K562 (cell line): ENCODE data around the gene REX1BD. TPM values are rescaled to one million over a fixed set of nuclear protein-coding genes. Genes with fewer than 3 reads are reported as not detected.
A peak's percentile ranks its signal among the peaks of the same experiment; 100 is the strongest.

Experiments used
- ATAC-seq: fragments of 200-7000 bp; cut with Tn5 transposase; 3 replicates; pipeline ENCODE4 v1.9.1; 2020; ENCODE audit warnings: moderate library complexity
- BruUV-seq: library from RNA; stranded (reverse); fragments of 400-500 nt; replicated peaks from 2 replicates; lab custom pipeline; 2021; lab: Mats Ljungman, UMichigan
- CTCF ChIA-PET: fragments of 300-600 bp; formaldehyde crosslinking; extraction: SDS; loops from one replicate; lab custom pipeline; 2021; ENCODE audit warnings: low intra/inter-chr PET ratio; lab: Yijun Ruan, JAX
- POLR2A ChIA-PET: fragments of 300-600, 350-650 bp; sonication (Branson Sonifier 250); formaldehyde crosslinking; extraction: SDS; loops from one replicate; lab custom pipeline; 2021; ENCODE audit warnings: antibody characterized with exemption, inconsistent platforms; lab: Yijun Ruan, JAX
- DNase-seq, 4 experiments: peaks; one replicate each; pipeline versions ENCODE4 v3.0.0 to v3.0.0-alpha.2; 2011 to 2018; ENCODE audit warnings: low spot score in 3 of 4, mixed read lengths in 3 of 4; ENCODE audit errors: extremely low read depth in 1 of 4
- FAIRE-seq: peaks from 2 replicates; lab custom pipeline; 2011; peaks lifted over from hg19 to GRCh38; lab: Jason Lieb, UNC
- H2AFZ ChIP-seq: 2 replicates; pipeline ENCODE4 v1.6.0; 2011; ENCODE audit warnings: low read depth, low read length, control low read depth, inconsistent platforms
- H3K27ac ChIP-seq: fragments of 200-600 bp; 3 replicates; pipeline ENCODE4 v1.8.0; 2011; ENCODE audit warnings: low read depth, mild to moderate bottlenecking, control low read depth, inconsistent platforms, low read length, moderate library complexity, mixed read lengths; ENCODE audit errors: extremely low read depth
- H3K27me3 ChIP-seq, 2 experiments: fragments of 300-600 bp in 1 of 2; 2 replicates in 1 of 2; 3 replicates in 1 of 2; pipeline versions ENCODE4 v1.6.0 to v1.8.0; 2011; ENCODE audit warnings: inconsistent platforms in 2 of 2, low read length in 2 of 2, mild to moderate bottlenecking in 1 of 2, mixed read lengths in 1 of 2, moderate library complexity in 1 of 2; ENCODE audit not compliant: control insufficient read depth in 2 of 2, insufficient read depth in 2 of 2
- H3K36me3 ChIP-seq: fragments of 300-600 bp; 3 replicates; pipeline ENCODE4 v1.8.0; 2011; ENCODE audit warnings: mild to moderate bottlenecking, low read length, inconsistent platforms; ENCODE audit not compliant: control insufficient read depth, insufficient read depth
- H3K4me1 ChIP-seq, 2 experiments: fragments of 200-600 bp in 1 of 2; replicated peaks in 1 of 2; 2 replicates in 1 of 2; 3 replicates in 1 of 2; pipeline versions ENCODE4 v1.5.1 to v1.8.0; 2011; ENCODE audit warnings: inconsistent platforms in 2 of 2, low read length in 2 of 2, mild to moderate bottlenecking in 1 of 2, mixed read lengths in 1 of 2, moderate library complexity in 1 of 2; ENCODE audit not compliant: control insufficient read depth in 2 of 2, insufficient read depth in 2 of 2
- H3K4me2 ChIP-seq: 2 replicates; pipeline ENCODE4 v1.6.1; 2011; ENCODE audit warnings: low read length, control low read depth, inconsistent platforms, mixed read lengths; ENCODE audit not compliant: insufficient read depth
- H3K4me3 ChIP-seq: fragments of 200-600 bp; sonication (generic), shearing (Covaris generic); 2 replicates; pipeline ENCODE4 v1.5.1; 2016; ENCODE audit warnings: control low read depth, inconsistent platforms
- H3K79me2 ChIP-seq: fragments of 200-600 bp; 3 replicates; pipeline ENCODE4 v1.8.0; 2011; ENCODE audit warnings: low read length, inconsistent platforms; ENCODE audit not compliant: control insufficient read depth, insufficient read depth
- H3K9ac ChIP-seq, 2 experiments: 2 replicates each; pipeline versions ENCODE4 v1.6.0 to v1.6.1; 2011; ENCODE audit warnings: low read depth in 2 of 2, low read length in 2 of 2, control low read depth in 1 of 2, inconsistent platforms in 1 of 2, mild to moderate bottlenecking in 1 of 2, mixed read lengths in 1 of 2; ENCODE audit not compliant: insufficient read depth in 1 of 2
- H3K9me1 ChIP-seq: one replicate; pipeline ENCODE4 v1.6.0; 2011; ENCODE audit warnings: inconsistent platforms, mild to moderate bottlenecking, low read length, moderate library complexity; ENCODE audit not compliant: control insufficient read depth, insufficient read depth
- H3K9me3 ChIP-seq: replicated peaks from 2 replicates; pipeline ENCODE4 v1.5.1; 2011; ENCODE audit warnings: low read depth, low read length, inconsistent platforms; ENCODE audit not compliant: control insufficient read depth, insufficient read depth
- H4K20me1 ChIP-seq: replicated peaks from 2 replicates; pipeline ENCODE4 v1.6.1; 2011; ENCODE audit warnings: low read length, inconsistent platforms, mixed read lengths; ENCODE audit not compliant: control insufficient read depth, insufficient read depth
- ARID1B ChIP-seq: fragments of 450-650 bp; IDR thresholded peaks from 2 replicates; pipeline ENCODE4 v1.6.1; 2016; ENCODE audit warnings: antibody characterized with exemption, mild to moderate bottlenecking, inconsistent platforms
- BCOR ChIP-seq: fragments of 450-650 bp; IDR thresholded peaks from 2 replicates; pipeline ENCODE4 v1.6.1; 2016
- ELF4 ChIP-seq: fragments of 450-650 bp; formaldehyde crosslinking; IDR thresholded peaks from 2 replicates; pipeline ENCODE4 v1.4.0; 2022; ENCODE audit warnings: missing genetic modification characterization
- FOXP1 ChIP-seq: sonication (generic); formaldehyde crosslinking; IDR thresholded peaks from 2 replicates; pipeline ENCODE4 v1.8.0; 2022; ENCODE audit warnings: mild to moderate bottlenecking, missing genetic modification reagents
- JUND ChIP-seq, 2 experiments: IDR thresholded peaks; 2 replicates in 1 of 2; 3 replicates in 1 of 2; pipeline ENCODE4 v1.6.1; 2011; ENCODE audit warnings: borderline replicate concordance in 2 of 2, low read depth in 2 of 2, low read length in 2 of 2, improper control_type of control experiment in 1 of 2, missing biosample characterization in 1 of 2, missing genetic modification characterization in 1 of 2, missing genetic modification reagents in 1 of 2
- MCM3 ChIP-seq: fragments of 450-650 bp; IDR thresholded peaks from 2 replicates; pipeline ENCODE4 v1.6.1; 2016
- MEIS2 ChIP-seq: fragments of 450-650 bp; IDR thresholded peaks from 2 replicates; pipeline ENCODE4 v1.6.1; 2014; ENCODE audit warnings: mild to moderate bottlenecking; ENCODE audit not compliant: partially characterized antibody
- MYC ChIP-seq, 2 experiments: fragments of 250-450 bp in 1 of 2; sonication (Bioruptor Pico) in 1 of 2; IDR thresholded peaks; 2 replicates each; pipeline versions ENCODE4 v1.5.1 to v1.6.1; 2012 to 2021; ENCODE audit warnings: low read depth in 2 of 2, borderline replicate concordance in 1 of 2, improper control_type of control experiment in 1 of 2, low read length in 1 of 2, mild to moderate bottlenecking in 1 of 2, moderate library complexity in 1 of 2
- POLR2G ChIP-seq: fragments of 200-400 bp; formaldehyde crosslinking; IDR thresholded peaks from 2 replicates; pipeline ENCODE4 v1.6.1; 2017; ENCODE audit warnings: low read depth, mild to moderate bottlenecking, antibody characterized with exemption, low read length, moderate library complexity
- SAFB2 ChIP-seq: fragments of 200-400 bp; formaldehyde crosslinking; IDR thresholded peaks from 2 replicates; pipeline ENCODE4 v1.6.1; 2018; ENCODE audit warnings: borderline replicate concordance, low read length, low read depth, moderate library complexity; ENCODE audit not compliant: severe bottlenecking
- SMARCE1 ChIP-seq: fragments of 450-650 bp; IDR thresholded peaks from 2 replicates; pipeline ENCODE4 v1.7.1; 2016; ENCODE audit warnings: mild to moderate bottlenecking
- TFAP4 ChIP-seq: sonication (generic); formaldehyde crosslinking; IDR thresholded peaks from 2 replicates; pipeline ENCODE4 v1.8.0; 2022; ENCODE audit warnings: missing genetic modification reagents, mild to moderate bottlenecking, moderate library complexity, borderline replicate concordance
- TGIF2 ChIP-seq: sonication (generic); formaldehyde crosslinking; IDR thresholded peaks from 2 replicates; pipeline ENCODE4 v1.8.1; 2022; ENCODE audit warnings: mild to moderate bottlenecking, missing genetic modification reagents, moderate library complexity
- TRIM24 ChIP-seq, 2 experiments: fragments of 450-650 bp; IDR thresholded peaks; 2 replicates each; pipeline ENCODE4 v1.6.1; 2016
- USF1 ChIP-seq: sonication (generic); formaldehyde crosslinking; IDR thresholded peaks from 2 replicates; pipeline ENCODE4 v1.9.0; 2022; ENCODE audit warnings: mild to moderate bottlenecking, missing genetic modification reagents
- ZNF239 ChIP-seq: fragments of 250-450 bp; sonication (Bioruptor Pico); IDR thresholded peaks from 2 replicates; pipeline ENCODE4 v1.4.0; 2020; ENCODE audit warnings: mild to moderate bottlenecking
- ZNF408 ChIP-seq: fragments of 250-450 bp; sonication (Bioruptor Pico); IDR thresholded peaks from 2 replicates; pipeline ENCODE4 v1.4.0; 2020; ENCODE audit warnings: low read depth, mild to moderate bottlenecking, moderate library complexity
- ZNF780A ChIP-seq: fragments of 250-450 bp; sonication (Bioruptor Pico); IDR thresholded peaks from 2 replicates; pipeline ENCODE4 v1.5.0; 2021; ENCODE audit warnings: mild to moderate bottlenecking
- WGBS: fragments of 100-300 bp; shearing (Covaris generic); methylation state at CpG from one replicate; pipeline ENCODE4 v1.1.6; 2016; ENCODE audit warnings: low coverage, mixed read lengths; ENCODE audit not compliant: insufficient coverage; ENCODE audit errors: missing lambda C conversion rate; 5-methylcytosine and 5-hydroxymethylcytosine counted together
- in situ Hi-C: fragments of 300-500 bp; cut with MboI; formaldehyde crosslinking; loops from 4 replicates; pipeline ENCODE4 v1.15.0; 2018; ENCODE audit warnings: inconsistent platforms, mixed read lengths
- intact Hi-C: fragments of 100-400 bp; cut with micrococcal nuclease; formaldehyde crosslinking; loops from 2 replicates; pipeline ENCODE4 v1.14.2; 2022
- polyA plus RNA-seq, 8 experiments: library from polyadenylated mRNA; depleted of rRNA in 4 of 8; stranded (reverse) in 5 of 8; unstranded in 3 of 8; fragments of >200 nt; fragmentation: Nextera tagmentation in 2 of 8; fragmentation: Illumina TruSeq in 1 of 8; extraction: Ambion mirVana in 2 of 8; extraction: Trizol in 1 of 8; gene quantifications; 2 replicates each; pipeline versions ENCODE4 v1.2.1 to v1.2.3, GENCODE V29; 2011 to 2014; ENCODE audit warnings: inconsistent platforms in 1 of 8, missing spikeins in 1 of 8
- total RNA-seq, 7 experiments: library from RNA; depleted of rRNA in 6 of 7; stranded (reverse); fragments of >200 nt in 6 of 7; fragmentation: Illumina TruSeq in 2 of 7; extraction: Trizol in 2 of 7; gene quantifications; 2 replicates each; pipeline versions ENCODE4 v1.2.1 to v1.2.3, GENCODE V29; 2011 to 2021; ENCODE audit warnings: low replicate concordance in 1 of 7

The REX1BD gene
- total and polyA plus RNA-seq, 9 of the 15 experiments (the other 6 are each of a cell fraction or from before 2014, with no cell fraction given) = 1.9 to 136 (median 13.8) TPM

- TF ChIP-seq TFAP4 (CRISPR knock-in tag) (0 out of 2 replicates have a peak, but pooled peaks have one; percentile 1), USF1 (CRISPR knock-in tag) (0 out of 2 replicates have a peak, but pooled peaks have one; percentile 20), POLR2G (0 out of 2 replicates have a peak, but pooled peaks have one; percentile 25)
- TF ChIP-seq, all 486 proteins: peak for 9
Observed at GRCh38 chr19:18594824-18595373, 6.3 kb downstream of the REX1BD start (continued).

- no peaks in the 10 kb centered on the region for H3K9me3 ChIP-seq
Observed at GRCh38 chr19:18595475-18595874, 6.9 kb downstream of the REX1BD start.

More at GRCh38 chr19:18595475-18595874, 6.9 kb downstream of the REX1BD start:
- FAIRE-seq (no peak), DNase-seq (no peak), ATAC-seq (no peak)
- H3K27me3 ChIP-seq = no peaks in the 10 kb centered on the region
- peak overlapping the region in 1 of 2 experiments; percentile 7; a peak in 1 of 4 replicates for H3K9ac ChIP-seq
- no peak overlapping the region for H2AFZ ChIP-seq
- no peak overlapping the region for H3K27ac ChIP-seq
- intact Hi-C loops (loop anchor here (10.0 kb wide), 1 partner anchor 249 kb away; no protein-coding TSS in a partner anchor), in situ Hi-C loops (no loop called here)
- BruUV-seq = no TSS peak
- no peak overlapping the region for H3K4me3 ChIP-seq
- TF ChIP-seq TRIM24 (IDR thresholded peaks at IDR 0.05) (no peak), FOXP1 (CRISPR knock-in tag) (no peak), BCOR (no peak), ZNF780A (CRISPR knock-in tag) (no peak), TGIF2 (CRISPR knock-in tag) (no peak), ZNF408 (CRISPR knock-in tag) (no peak), SMARCE1 (no peak), ELF4 (CRISPR knock-in tag) (no peak), MYC (IDR thresholded peaks at IDR 0.05; ENCODE audit: low read depth, low read length) (no peak), MYC (CRISPR knock-in tag; IDR thresholded peaks at IDR 0.05; ENCODE audit: borderline replicate concordance, low read depth) (no peak), SAFB2 (no peak), ZNF239 (no peak), JUND (IDR thresholded peaks at IDR 0.05; ENCODE audit: borderline replicate concordance, low read depth, low read length) (no peak), JUND (tag; IDR thresholded peaks at IDR 0.05; ENCODE audit: borderline replicate concordance, low read depth, low read length) (no peak), ARID1B (no peak), MCM3 (no peak), MEIS2 (no peak)
- ChIA-PET POLR2A (interaction anchor here (0.7 kb wide), 1 partner anchor 116 kb away, joined by 3 read pairs; no protein-coding TSS in a partner anchor), CTCF (interaction anchor here (0.6 kb wide), 1 partner anchor 237 kb away, joined by 4 read pairs; no protein-coding TSS in a partner anchor)
- H3K79me2 ChIP-seq = peaks cover 4% of the 10 kb centered on the region; the same call in 1 of the 3 replicates
- no peaks in the 10 kb centered on the region for H3K9me1 ChIP-seq
- H3K4me1 ChIP-seq = peaks cover 25 to 75% of the 10 kb centered on the region in 2 experiments
- 91% methylated on average over 6 of the region's 6 CpGs for WGBS
- no peak overlapping the region for H3K4me2 ChIP-seq
- peaks cover 5% of the 10 kb centered on the region; the same call in 2 of the 3 replicates for H3K36me3 ChIP-seq
- peaks cover 6% of the 10 kb centered on the region; the same call in 1 of the 2 replicates for H4K20me1 ChIP-seq
